Measurements from ENCODE around the gene TFCP2L1.

- no peak for TF ChIP-seq CTCF (IDR thresholded peaks at IDR 0.05)
- no peak for TF ChIP-seq POLR2A (IDR thresholded peaks at IDR 0.05)
Observed at GRCh38 chr2:121201796-121202195, 83.2 kb downstream of the TFCP2L1 start.
